Esophagus muscularis mucosa (tissue), 4 donors: ENCODE measurements around the gene ACIN1. TPM values are rescaled to one million over a fixed set of nuclear protein-coding genes. Genes with fewer than 3 reads are reported as not detected.

Experiments
- DNase-seq: peaks from one replicate; pipeline ENCODE4 v3.0.0-alpha.2; 2017; ENCODE audit errors: extremely low spot score
- H3K27ac ChIP-seq, 4 donors: fragments of 200-600 bp; sonication (generic); replicated peaks in 1 of 4; 1 replicate in 3 of 4; 2 replicates in 1 of 4; pipeline ENCODE4 v1.5.1; 2016 to 2019; ENCODE audit warnings: mild to moderate bottlenecking in 1 of 4
- H3K27me3 ChIP-seq, 4 donors: fragments of 200-600 bp; sonication (generic); one replicate each; pipeline versions ENCODE4 v1.5.1 to v1.6.0; 2016 to 2019
- H3K36me3 ChIP-seq, 4 donors: fragments of 200-600 bp; sonication (generic); one replicate each; pipeline ENCODE4 v1.5.1; 2016 to 2019
- H3K4me1 ChIP-seq, 4 donors: fragments of 200-600 bp; sonication (generic); one replicate each; pipeline ENCODE4 v1.5.1; 2016 to 2019
- H3K4me3 ChIP-seq, 4 donors: fragments of 200-600 bp; sonication (generic); 1 replicate in 2 of 4; 2 replicates in 2 of 4; pipeline ENCODE4 v1.5.1; 2016 to 2019; ENCODE audit warnings: mild to moderate bottlenecking in 4 of 4, moderate library complexity in 1 of 4
- H3K9me3 ChIP-seq, 4 donors: fragments of 200-600 bp; sonication (generic); 1 replicate in 3 of 4; 2 replicates in 1 of 4; pipeline ENCODE4 v1.5.1; 2016 to 2019
- EP300 ChIP-seq: sonication (generic); formaldehyde crosslinking; IDR thresholded peaks from one replicate; pipeline ENCODE4 v1.6.1; 2017; ENCODE audit warnings: antibody characterized with exemption
- POLR2A ChIP-seq: fragments of 450-650 bp; IDR thresholded peaks from one replicate; pipeline ENCODE4 v1.6.1; 2017; ENCODE audit warnings: antibody characterized with exemption, moderate library complexity, mild to moderate bottlenecking, low read depth
- POLR2AphosphoS5 ChIP-seq, 2 donors: sonication (generic); formaldehyde crosslinking; IDR thresholded peaks; one replicate each; pipeline ENCODE4 v1.6.1; 2017; ENCODE audit warnings: antibody characterized with exemption in 2 of 2
- WGBS: methylation state at CpG from one replicate; pipeline ENCODE4 v1.1.5; 2018; 5-methylcytosine and 5-hydroxymethylcytosine counted together
- intact Hi-C: fragments of 100-400 bp; cut with DNase I; formaldehyde crosslinking; loops from one replicate; pipeline ENCODE4 v1.15.1; 2023
- total RNA-seq, 4 donors: library from RNA; depleted of rRNA; stranded (reverse); fragments of >200 nt; gene quantifications; one replicate each; pipeline versions ENCODE4 v1.1.0 to v1.2.1, GENCODE V29; 2016
- TF ChIP-seq, protein P1 (sequence below), 3 experiments: fragments of 200-600 bp in 2 of 3; fragments of 450-650 bp in 1 of 3; sonication (generic) in 2 of 3; IDR thresholded peaks; one replicate each; pipeline ENCODE4 v1.5.1; 2017 to 2019; ENCODE audit warnings: antibody characterized with exemption in 3 of 3, mild to moderate bottlenecking in 2 of 3, moderate library complexity in 1 of 3

Gene ACIN1
- total RNA-seq, 4 donors from 2014 or later: 60.1 to 101 (median 89.5) TPM

DNA sequence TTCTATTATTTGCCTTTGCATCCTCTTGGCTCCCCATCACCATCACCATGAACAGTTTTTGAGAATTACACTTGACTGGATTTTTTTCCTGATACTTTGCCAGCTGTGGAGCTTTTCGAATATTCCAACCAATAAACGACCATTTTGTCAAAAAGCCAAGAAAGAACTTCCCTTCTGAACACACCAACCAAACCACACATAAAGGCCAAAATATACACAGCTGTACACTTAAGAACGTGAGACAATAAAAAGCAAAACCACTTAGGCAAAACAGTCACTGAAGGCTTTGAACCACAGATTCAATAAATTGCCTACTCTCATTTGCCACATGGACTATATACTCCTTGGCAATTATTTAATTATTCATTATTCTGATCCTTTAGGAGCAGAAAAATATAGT lies 86.1 kb downstream of the ACIN1 start:
- no peaks in the 10 kb centered on the region for H3K27me3 ChIP-seq
- H3K9me3 ChIP-seq: no peaks in the 10 kb centered on the region
- intact Hi-C loops: no loop called here
- DNase-seq: no peak
- peaks cover 9 to 41% (median 30%) of the 10 kb centered on the region in 4 donors for H3K4me1 ChIP-seq
- 41% methylated on average over 3 of the region's 3 CpGs for WGBS
- no peak overlapping the region for H3K4me3 ChIP-seq
- no peaks in the 10 kb centered on the region for H3K36me3 ChIP-seq
- TF ChIP-seq, protein P1, sequence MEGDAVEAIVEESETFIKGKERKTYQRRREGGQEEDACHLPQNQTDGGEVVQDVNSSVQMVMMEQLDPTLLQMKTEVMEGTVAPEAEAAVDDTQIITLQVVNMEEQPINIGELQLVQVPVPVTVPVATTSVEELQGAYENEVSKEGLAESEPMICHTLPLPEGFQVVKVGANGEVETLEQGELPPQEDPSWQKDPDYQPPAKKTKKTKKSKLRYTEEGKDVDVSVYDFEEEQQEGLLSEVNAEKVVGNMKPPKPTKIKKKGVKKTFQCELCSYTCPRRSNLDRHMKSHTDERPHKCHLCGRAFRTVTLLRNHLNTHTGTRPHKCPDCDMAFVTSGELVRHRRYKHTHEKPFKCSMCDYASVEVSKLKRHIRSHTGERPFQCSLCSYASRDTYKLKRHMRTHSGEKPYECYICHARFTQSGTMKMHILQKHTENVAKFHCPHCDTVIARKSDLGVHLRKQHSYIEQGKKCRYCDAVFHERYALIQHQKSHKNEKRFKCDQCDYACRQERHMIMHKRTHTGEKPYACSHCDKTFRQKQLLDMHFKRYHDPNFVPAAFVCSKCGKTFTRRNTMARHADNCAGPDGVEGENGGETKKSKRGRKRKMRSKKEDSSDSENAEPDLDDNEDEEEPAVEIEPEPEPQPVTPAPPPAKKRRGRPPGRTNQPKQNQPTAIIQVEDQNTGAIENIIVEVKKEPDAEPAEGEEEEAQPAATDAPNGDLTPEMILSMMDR (IDR thresholded peaks at IDR 0.05): no peak
- TF ChIP-seq POLR2AphosphoS5 (IDR thresholded peaks at IDR 0.05) (no peak), POLR2A (no peak), EP300 (no peak)
- H3K27ac ChIP-seq: no peak overlapping the region

Other genes starting within 250 kb of the ACIN1 start
- 100 to 1,000 TPM; 111 to 279 (median 197) TPM for gene LRP10, start 223.4 kb downstream of the ACIN1 start, total RNA-seq
- gene REM2, start 211.9 kb downstream of the ACIN1 start, total RNA-seq: under 1 TPM; 0.26 to 0.66 (median 0.38) TPM
- 100 to 1,000 TPM in 2 of 4 donors, 10 to 100 TPM in 2; 52.7 to 229 (median 102) TPM for gene RBM23, start 176.0 kb downstream of the ACIN1 start, total RNA-seq
- 10 to 100 TPM; 35.5 to 51.0 (median 44.8) TPM for gene PRMT5, start 165.8 kb downstream of the ACIN1 start, total RNA-seq
- gene HAUS4, start 138.0 kb downstream of the ACIN1 start, total RNA-seq: 10 to 100 TPM; 31.7 to 46.8 (median 39.1) TPM
- 10 to 100 TPM in 3 of 4 donors, 1 to 10 TPM in 1; 7.0 to 32.5 (median 17.9) TPM for gene AJUBA, start 112.6 kb downstream of the ACIN1 start, total RNA-seq
- gene C14orf93, start 85.0 kb downstream of the ACIN1 start, total RNA-seq: 10 to 100 TPM in 2 of 4 donors, 1 to 10 TPM in 2; 4.6 to 11.2 (median 9.9) TPM
- 100 to 1,000 TPM; 135 to 155 (median 145) TPM for gene PSMB5, start 60.2 kb downstream of the ACIN1 start, total RNA-seq
- not detected for gene PSMB11, start 52.9 kb downstream of the ACIN1 start, total RNA-seq
- 1 to 10 TPM; 2.5 to 5.9 (median 3.6) TPM for gene CDH24, start 37.6 kb downstream of the ACIN1 start, total RNA-seq
- gene C14orf119, start 369 bp upstream of the ACIN1 start, total RNA-seq: 10 to 100 TPM; 21.2 to 42.5 (median 34.0) TPM
- gene CIROP, start 9.9 kb upstream of the ACIN1 start, total RNA-seq: under 1 TPM in 1 of 4 donors, not detected in 3; 0.19 TPM
- gene CEBPE, start 24.1 kb upstream of the ACIN1 start, total RNA-seq: under 1 TPM in 1 of 4 donors, not detected in 3; 0.57 TPM
- gene SLC7A8, start 88.5 kb upstream of the ACIN1 start, total RNA-seq: 10 to 100 TPM; 19.5 to 48.3 (median 32.5) TPM
- under 1 TPM in 1 of 4 donors, not detected in 3; 0.33 TPM for gene RNF212B, start 142.8 kb upstream of the ACIN1 start, total RNA-seq
- gene HOMEZ, start 191.0 kb upstream of the ACIN1 start, total RNA-seq: 10 to 100 TPM in 3 of 4 donors, 1 to 10 TPM in 1; 8.3 to 14.2 (median 12.4) TPM
- 1 to 10 TPM; 5.4 to 6.3 (median 5.5) TPM for gene PPP1R3E, start 207.7 kb upstream of the ACIN1 start, total RNA-seq
- gene BCL2L2, start 211.7 kb upstream of the ACIN1 start, total RNA-seq: 100 to 1,000 TPM in 3 of 4 donors, 10 to 100 TPM in 1; 92.8 to 132 (median 121) TPM
- 10 to 100 TPM; 44.6 to 68.1 (median 53.9) TPM for gene PABPN1, start 226.3 kb upstream of the ACIN1 start, total RNA-seq